IPS-20b (cell line): Measurements from ENCODE around the gene OFD1.
A peak's percentile ranks its signal among the peaks of the same experiment; 100 is the strongest.

ENCODE experiments used
- H3K27ac ChIP-seq: one replicate; pipeline ENCODE4 v1.5.1; 2013; ENCODE audit warnings: low read length
- H3K27me3 ChIP-seq: 2 replicates; pipeline ENCODE4 v1.6.1; 2013; ENCODE audit warnings: mild to moderate bottlenecking, low read length, inconsistent platforms; ENCODE audit not compliant: insufficient read depth
- H3K36me3 ChIP-seq: 2 replicates; pipeline ENCODE4 v1.6.1; 2013; ENCODE audit warnings: low read depth, mild to moderate bottlenecking, inconsistent platforms, low read length, moderate library complexity; ENCODE audit not compliant: insufficient read depth
- H3K4me1 ChIP-seq: 2 replicates; pipeline ENCODE4 v1.6.1; 2013; ENCODE audit warnings: mild to moderate bottlenecking, control low read depth, inconsistent platforms, low read length, moderate library complexity; ENCODE audit not compliant: insufficient read depth
- H3K4me3 ChIP-seq: 2 replicates; pipeline ENCODE4 v1.5.1; 2013; ENCODE audit warnings: mild to moderate bottlenecking, low read length, inconsistent platforms
- H3K9ac ChIP-seq: 2 replicates; pipeline ENCODE4 v1.6.1; 2013; ENCODE audit warnings: low read depth, mild to moderate bottlenecking, inconsistent platforms, low read length, moderate library complexity
- H3K9me3 ChIP-seq: 2 replicates; pipeline ENCODE4 v1.6.1; 2013; ENCODE audit warnings: mild to moderate bottlenecking, low read depth, low read length, inconsistent platforms; ENCODE audit not compliant: insufficient read depth

Gene OFD1

DNA sequence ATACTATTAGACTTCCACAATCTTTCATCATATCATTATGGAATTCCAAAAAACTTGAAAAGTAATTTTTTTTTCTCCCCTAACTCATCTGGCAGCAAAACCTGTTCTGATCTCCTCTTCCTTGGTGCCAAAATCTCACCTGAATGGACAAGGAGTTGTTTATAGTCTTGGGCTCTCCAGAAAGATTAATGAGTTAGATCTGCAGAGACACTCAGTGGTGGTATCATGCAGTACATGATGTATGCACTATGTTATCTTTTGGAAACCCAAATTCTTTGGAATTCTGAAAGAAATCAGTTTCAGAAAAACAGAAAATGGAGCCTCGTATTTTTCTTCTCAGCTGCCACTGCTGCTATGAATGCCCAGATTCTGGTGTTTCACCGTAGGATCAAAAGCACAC, 70.7 kb downstream of the OFD1 start:
- peaks cover 13% of the 10 kb centered on the region; the same call in 1 of the 2 replicates for H3K4me1 ChIP-seq

DNA sequence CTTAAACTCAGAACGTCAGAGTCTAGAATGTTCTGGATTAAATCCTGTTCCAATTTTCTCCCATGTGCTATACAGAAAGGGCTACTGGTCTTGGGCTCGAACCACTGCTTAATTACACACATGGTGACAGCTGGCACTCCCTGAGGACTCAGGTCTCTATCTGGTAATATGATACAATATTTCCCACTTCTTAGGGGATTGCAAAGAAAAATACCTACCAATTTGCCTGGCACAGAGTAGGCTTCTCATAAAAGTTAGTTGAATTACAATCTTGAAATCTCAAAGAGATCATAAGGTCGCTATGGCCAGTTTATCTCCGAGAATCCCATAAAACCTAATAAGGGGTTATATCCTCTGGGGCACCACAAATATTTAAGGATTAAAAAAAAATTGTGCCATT, 73.7 kb downstream of the OFD1 start:
- H3K4me3 ChIP-seq: no peak overlapping the region

More for the DNA sequence above, 70.7 kb downstream of the OFD1 start:
- H3K4me3 ChIP-seq: no peak overlapping the region
- no peaks in the 10 kb centered on the region for H3K36me3 ChIP-seq
- H3K9ac ChIP-seq: no peak overlapping the region
- no peak overlapping the region for H3K27ac ChIP-seq
- no peaks in the 10 kb centered on the region for H3K27me3 ChIP-seq
- H3K9me3 ChIP-seq: no peaks in the 10 kb centered on the region

DNA sequence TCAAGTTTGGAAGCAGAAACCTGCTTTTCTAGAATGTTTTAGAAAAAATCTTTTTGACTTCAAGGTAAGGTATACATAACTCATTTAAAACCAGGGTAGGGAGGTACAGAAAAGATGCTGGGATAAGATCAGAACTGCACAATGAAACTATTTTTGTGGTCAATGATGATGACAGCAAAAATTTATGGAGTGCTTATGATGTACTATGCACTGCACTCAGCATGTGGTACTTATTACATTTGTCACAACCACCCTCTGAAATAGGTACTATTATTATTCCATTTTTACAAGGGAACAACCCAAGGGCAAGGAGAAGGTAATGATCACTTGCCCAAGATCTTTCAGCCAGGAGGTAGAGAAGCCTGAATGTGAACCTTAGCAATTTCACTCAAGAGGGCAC, 74.3 kb downstream of the OFD1 start:
- Histone ChIP-seq H3K27me3 (no peaks in the 10 kb centered on the region), H3K36me3 (no peaks in the 10 kb centered on the region), H3K27ac (no peak overlapping the region), H3K4me3 (no peak overlapping the region), H3K9ac (no peak overlapping the region), H3K4me1 (peaks cover 4% of the 10 kb centered on the region; the same call in 1 of the 2 replicates), H3K9me3 (no peaks in the 10 kb centered on the region)

More for the DNA sequence above, 73.7 kb downstream of the OFD1 start:
- H3K4me1 ChIP-seq: peaks cover 6% of the 10 kb centered on the region; the same call in 1 of the 2 replicates
- no peaks in the 10 kb centered on the region for H3K27me3 ChIP-seq
- no peaks in the 10 kb centered on the region for H3K9me3 ChIP-seq
- H3K36me3 ChIP-seq: no peaks in the 10 kb centered on the region
- H3K9ac ChIP-seq: no peak overlapping the region
- no peak overlapping the region for H3K27ac ChIP-seq

DNA sequence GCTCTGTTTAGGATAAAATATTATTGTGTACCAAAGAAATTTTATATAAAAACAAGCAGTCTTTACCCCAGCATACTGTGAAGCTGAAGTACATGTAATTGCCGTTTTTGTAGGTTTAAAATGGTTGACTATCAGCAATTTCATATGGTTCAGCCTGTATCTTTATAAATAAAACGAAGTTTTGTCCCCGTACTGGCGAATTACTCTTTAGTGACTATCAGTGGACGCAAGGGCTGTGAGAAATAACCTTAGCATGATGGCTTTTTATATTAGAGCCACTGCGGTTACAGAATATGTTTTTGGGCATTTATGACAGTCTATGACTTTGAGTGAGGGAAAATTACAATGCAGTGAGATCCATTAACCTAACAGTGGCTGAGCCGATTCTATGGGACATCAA, 81.1 kb downstream of the OFD1 start:
- H3K36me3 ChIP-seq: no peaks in the 10 kb centered on the region
- no peaks in the 10 kb centered on the region for H3K27me3 ChIP-seq
- peaks cover 12% of the 10 kb centered on the region for H3K4me1 ChIP-seq
- no peak overlapping the region for H3K27ac ChIP-seq
- H3K9ac ChIP-seq: no peak overlapping the region
- peak overlapping the region; percentile 57; the same call in 1 of the 2 replicates for H3K4me3 ChIP-seq
- H3K9me3 ChIP-seq: no peaks in the 10 kb centered on the region

DNA sequence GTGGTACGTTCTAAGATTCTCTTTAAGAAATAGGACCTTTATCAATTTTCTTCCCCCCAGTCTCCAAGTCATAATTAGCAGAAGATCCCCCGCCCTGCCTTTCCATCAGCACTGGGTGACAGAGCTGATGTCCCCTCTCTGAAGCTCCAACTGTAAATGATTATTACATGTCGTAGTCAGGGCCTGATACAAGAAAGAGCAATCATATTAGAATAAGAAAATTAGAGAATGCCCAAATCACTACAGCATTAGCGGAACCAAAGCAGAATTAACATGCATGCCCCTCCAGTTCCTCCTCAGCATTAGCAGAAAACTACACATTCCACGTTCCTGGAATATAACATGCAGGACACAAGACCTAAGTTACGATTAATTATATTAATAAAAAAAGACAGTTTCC, 81.6 kb downstream of the OFD1 start:
- no peaks in the 10 kb centered on the region for H3K9me3 ChIP-seq

DNA sequence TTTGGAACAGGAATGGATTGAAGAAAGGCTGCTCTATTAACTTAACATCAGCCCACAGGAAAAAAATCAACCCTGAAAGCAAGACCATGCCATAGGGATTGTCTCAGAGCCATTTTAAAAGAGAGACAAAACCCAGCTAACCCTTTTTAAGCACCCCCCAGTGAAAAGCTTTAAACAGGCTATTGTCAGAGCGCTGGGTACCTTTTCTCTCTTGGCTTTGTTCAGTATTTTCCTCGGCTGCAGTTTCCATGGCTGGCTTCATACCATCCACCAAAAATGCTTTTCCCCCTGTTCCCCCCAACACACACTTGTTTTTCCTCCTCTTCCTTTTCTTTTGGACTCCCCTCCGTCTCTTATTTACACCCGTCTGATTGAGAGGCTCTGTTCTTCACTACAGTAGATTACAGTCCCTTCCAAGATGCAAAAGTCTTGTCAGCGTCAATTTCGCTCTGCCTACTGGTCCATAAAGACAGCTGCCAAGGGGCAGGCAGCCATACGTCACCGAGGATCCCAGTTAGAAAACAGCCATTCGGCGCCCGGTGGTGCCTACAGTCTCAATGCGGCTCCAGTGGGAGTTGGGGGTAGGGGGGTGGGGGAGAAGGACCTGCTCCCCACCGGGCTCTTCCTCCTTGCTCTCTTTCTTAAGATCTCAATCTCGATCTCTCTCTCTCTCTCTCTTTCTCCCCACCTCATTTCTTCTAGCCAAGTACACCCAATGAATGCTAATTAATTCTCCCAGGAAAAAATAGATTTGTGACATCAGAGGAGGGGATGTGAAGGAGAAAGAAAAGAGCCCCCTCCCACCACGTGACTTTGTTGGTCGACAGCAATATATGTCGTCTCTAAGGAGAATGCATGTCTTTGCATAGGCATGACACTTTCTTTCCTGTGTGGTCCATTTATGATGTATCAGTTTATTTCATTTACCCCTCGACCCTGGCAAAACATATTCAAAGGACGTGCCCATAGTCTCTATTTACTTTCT, 82.4 kb downstream of the OFD1 start, which contains the start of gene GPM6B:
TSS of gene GPM6B (minus strand) at position 451 of the 985 bp plus-strand sequence. CDS start at position 262, 189 bp downstream.
- Histone ChIP-seq H3K36me3 (no peaks in the 10 kb centered on the region), H3K9me3 (no peaks in the 10 kb centered on the region), H3K9ac (peak within 1 kb of the TSS; percentile 64; the same call in 1 of the 2 replicates), H3K27me3 (no peaks in the 10 kb centered on the region), H3K27ac (no peak within 1 kb of the TSS), H3K4me3 (peak within 1 kb of the TSS; percentile 57; the same call in 1 of the 2 replicates), H3K4me1 (peaks cover 12% of the 10 kb centered on the region)

More for the DNA sequence above, 81.6 kb downstream of the OFD1 start:
- H3K27ac ChIP-seq: no peak overlapping the region
- H3K4me1 ChIP-seq: peaks cover 12% of the 10 kb centered on the region
- no peaks in the 10 kb centered on the region for H3K27me3 ChIP-seq
- H3K4me3 ChIP-seq: peak overlapping the region; percentile 57; the same call in 1 of the 2 replicates
- no peaks in the 10 kb centered on the region for H3K36me3 ChIP-seq
- no peak overlapping the region; the same call in 1 of the 2 replicates for H3K9ac ChIP-seq
